SH-SY5Y (cell line): ENCODE measurements around the gene PPP3R2.

Source experiments
- GATA2 ChIP-seq: IDR thresholded peaks from 2 replicates; pipeline ENCODE4 v1.6.1; 2011; ENCODE audit warnings: mild to moderate bottlenecking, low read depth, low read length
- GATA3 ChIP-seq: IDR thresholded peaks from 2 replicates; pipeline ENCODE4 v1.6.1; 2011; ENCODE audit warnings: low read depth, mild to moderate bottlenecking, low read length, moderate library complexity

DNA sequence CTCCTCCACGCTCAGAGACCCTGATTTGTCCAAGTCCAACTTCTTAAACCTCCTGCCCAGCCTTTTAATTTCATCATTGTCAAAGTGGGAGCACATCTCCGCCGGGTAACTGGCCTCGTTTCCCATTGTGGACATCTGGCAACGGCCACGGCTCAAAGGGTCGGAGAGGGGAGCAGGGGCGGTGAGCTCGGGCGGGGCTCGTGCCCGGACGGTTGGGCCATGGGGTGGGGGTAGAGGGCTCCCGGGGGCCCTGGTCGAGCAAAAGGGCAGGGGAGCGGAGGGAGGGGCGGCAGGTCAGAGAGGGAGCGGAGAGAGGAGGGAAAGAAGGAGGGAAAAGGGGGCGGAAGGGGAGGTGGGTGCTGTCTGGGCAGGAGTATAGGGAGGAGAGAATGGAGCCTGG lies at the start of gene PPP3R2:
- TF ChIP-seq GATA2 (no peak), GATA3 (no peak)
